ENCODE results near the gene EMILIN3. TPM values are rescaled to one million over a fixed set of nuclear protein-coding genes. Genes with fewer than 3 reads are reported as not detected.
"Not testable (repeated sequence)": the region's sequence is repeated elsewhere in the genome, so short reads cannot be mapped to it uniquely, and the experiment has no call there.

The EMILIN3 gene
- total RNA-seq, 1 donor from 2014 or later = 0.40 TPM

DNA sequence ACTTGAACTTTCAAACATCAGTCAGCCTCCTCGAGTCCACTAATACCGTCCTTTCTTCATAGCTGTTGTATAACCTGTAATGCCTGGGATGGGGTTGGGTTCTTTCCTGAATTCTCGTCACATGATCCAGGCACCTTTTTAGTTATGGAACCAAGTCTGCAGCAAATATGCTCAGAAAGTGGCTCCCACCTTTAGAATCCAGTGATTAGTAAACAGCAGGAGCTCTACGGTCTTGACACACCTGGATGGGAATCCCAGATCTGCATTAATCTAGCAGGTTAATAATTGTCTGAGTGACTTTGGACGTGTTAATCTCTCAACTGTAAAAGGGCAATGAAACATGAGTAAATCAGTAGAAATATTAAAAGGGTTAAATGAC lies 48.4 kb downstream of the EMILIN3 start:
- H3K4me3 ChIP-seq (ENCODE audit: low read depth, low read length) = peak overlapping the region; percentile 92
- peak; percentile 59 for DNase-seq (ENCODE audit: low read depth)
- TF ChIP-seq, protein P1, sequence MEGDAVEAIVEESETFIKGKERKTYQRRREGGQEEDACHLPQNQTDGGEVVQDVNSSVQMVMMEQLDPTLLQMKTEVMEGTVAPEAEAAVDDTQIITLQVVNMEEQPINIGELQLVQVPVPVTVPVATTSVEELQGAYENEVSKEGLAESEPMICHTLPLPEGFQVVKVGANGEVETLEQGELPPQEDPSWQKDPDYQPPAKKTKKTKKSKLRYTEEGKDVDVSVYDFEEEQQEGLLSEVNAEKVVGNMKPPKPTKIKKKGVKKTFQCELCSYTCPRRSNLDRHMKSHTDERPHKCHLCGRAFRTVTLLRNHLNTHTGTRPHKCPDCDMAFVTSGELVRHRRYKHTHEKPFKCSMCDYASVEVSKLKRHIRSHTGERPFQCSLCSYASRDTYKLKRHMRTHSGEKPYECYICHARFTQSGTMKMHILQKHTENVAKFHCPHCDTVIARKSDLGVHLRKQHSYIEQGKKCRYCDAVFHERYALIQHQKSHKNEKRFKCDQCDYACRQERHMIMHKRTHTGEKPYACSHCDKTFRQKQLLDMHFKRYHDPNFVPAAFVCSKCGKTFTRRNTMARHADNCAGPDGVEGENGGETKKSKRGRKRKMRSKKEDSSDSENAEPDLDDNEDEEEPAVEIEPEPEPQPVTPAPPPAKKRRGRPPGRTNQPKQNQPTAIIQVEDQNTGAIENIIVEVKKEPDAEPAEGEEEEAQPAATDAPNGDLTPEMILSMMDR (conservative IDR thresholded peaks at IDR 0.05; ENCODE audit: low read depth, low read length) = no peak

DNA sequence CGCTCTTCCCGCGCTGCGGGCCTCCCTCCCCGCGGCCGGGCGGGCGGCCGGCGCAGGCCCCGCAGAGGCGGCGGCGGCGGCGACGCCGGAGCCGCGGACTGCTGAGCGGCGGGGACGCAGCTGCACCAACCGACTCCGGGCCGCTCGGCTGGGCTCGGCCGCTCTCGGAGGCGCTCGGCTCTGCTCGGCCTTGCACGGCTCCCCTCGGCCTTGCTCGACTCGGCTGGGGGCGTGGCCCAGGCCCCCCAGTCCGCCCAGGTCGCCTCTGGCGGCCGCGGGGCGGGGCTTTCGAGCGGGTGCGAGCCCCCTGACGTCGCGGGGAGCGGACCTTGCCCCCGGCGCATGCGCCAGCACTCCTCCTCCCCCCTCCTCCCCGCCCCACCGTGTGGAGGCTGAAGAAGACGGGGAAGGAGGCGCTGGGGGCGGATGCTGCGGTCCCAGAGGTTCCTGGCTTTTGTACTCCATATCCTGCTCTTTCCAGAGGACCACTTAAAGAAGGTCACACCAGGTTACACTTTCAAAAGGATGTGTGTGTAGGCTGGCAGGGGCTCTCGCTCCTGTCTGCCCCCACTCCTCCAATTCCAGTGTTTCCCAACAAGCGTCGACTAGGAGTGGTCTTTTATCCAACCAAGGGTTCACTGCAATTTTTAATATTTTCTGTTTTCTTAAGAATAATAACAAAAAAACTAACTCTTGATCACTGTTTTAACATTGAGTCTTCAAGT lies 48.9 kb downstream of the EMILIN3 start, which contains the start of gene ZHX3:
TSS of gene ZHX3 (minus strand) at position 186 of the 725 bp plus-strand sequence. CDS start 112,815 bp downstream, outside the sequence.
- no peak for DNase-seq (ENCODE audit: low read depth)
- peak within 1 kb of the TSS; percentile 92 for H3K4me3 ChIP-seq (ENCODE audit: low read depth, low read length)
- TF ChIP-seq, protein P1 (conservative IDR thresholded peaks at IDR 0.05; ENCODE audit: low read depth, low read length) = no peak

DNA sequence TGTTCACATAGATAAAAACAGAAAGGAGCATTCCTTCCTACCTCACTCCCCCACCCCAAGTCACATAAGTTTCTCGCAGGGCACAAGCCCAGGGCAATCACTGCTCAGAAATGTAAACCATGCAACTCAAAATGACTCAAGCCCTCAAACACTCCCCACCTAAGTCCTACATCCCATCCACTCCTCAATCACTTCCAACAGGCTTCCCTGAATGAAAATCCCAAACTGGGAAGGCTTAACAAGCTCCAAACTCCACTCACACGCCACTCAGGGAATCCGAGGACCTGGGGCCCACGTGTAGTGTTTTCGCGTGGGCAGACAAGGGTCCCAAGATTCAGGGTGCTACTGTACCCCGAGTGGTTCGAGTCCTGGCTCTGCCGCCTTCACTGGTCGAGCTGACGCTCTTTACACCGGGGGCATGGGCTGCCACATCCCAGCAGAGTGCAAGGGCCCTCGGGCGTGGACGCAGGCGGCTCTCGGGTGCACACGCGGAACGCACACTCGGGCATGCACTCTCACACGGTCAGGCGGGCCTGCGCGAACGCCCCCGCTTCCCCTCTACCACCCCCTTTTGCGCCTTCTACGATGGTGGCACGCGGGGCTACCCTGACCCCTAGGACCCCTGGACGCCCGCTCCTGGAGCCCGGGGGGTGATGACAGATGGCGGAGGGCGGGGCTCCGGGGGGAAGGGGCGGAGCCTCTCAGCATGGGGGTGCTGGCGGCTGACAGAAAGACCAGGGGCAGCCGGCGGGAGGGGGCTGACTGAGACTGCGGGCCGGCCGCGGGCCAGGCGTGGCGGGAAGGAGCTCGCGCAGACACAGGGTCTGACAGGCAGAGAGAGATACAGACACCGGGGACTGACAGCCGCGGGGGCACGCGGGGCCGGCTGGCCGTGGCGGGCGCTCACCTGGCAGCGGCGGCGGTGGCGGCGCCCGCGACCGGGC lies 49.7 kb downstream of the EMILIN3 start:
- peak; percentile 61 for DNase-seq (ENCODE audit: low read depth)
- TF ChIP-seq, protein P1 (conservative IDR thresholded peaks at IDR 0.05; ENCODE audit: low read depth, low read length) = no peak
- H3K4me3 ChIP-seq (ENCODE audit: low read depth, low read length) = peak overlapping the region; percentile 92

DNA sequence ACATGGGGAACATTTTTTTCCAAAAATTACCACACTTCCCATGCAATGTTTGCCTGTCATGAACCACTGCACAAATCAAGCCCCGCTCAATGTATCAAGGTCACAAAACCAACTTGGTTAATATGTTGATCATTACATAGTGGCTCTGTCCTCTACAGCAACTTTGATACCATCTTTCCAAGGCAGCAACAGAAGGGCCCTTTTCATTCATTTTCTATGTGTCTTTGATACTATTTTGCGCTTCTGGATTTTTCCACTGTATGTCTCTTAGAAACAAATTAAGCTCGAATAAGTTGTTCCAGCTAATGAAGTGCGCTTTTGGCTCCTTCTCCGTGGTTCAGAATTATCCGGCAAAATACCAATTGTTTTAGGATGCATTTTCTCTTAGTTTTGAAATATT lies 50.6 kb downstream of the EMILIN3 start:
- no peak for DNase-seq (ENCODE audit: low read depth)
- peak overlapping the region; percentile 92 for H3K4me3 ChIP-seq (ENCODE audit: low read depth, low read length)
- TF ChIP-seq, protein P1 (conservative IDR thresholded peaks at IDR 0.05; ENCODE audit: low read depth, low read length) = no peak

DNA sequence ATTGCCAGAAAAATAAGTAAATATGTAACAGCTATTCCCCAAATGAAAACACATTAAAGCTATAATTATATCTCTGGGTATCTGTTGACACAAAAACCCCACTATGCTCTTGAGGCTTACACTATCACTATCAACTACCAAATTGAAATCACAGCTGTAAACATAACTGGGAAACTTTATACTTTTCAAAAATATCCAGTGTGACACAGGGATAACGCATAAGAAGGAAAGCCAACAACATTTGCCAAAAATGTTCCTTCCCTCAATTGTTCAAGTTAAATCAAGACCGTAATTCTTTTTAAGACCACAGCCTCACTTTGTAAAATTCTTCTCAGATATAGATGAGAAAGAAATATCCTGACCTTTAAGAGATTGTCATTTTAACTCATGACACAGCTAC lies 52.2 kb downstream of the EMILIN3 start:
- H3K4me3 ChIP-seq (ENCODE audit: low read depth, low read length) = peak overlapping the region; percentile 92
- no peak for DNase-seq (ENCODE audit: low read depth)
- TF ChIP-seq, protein P1 (conservative IDR thresholded peaks at IDR 0.05; ENCODE audit: low read depth, low read length) = no peak

DNA sequence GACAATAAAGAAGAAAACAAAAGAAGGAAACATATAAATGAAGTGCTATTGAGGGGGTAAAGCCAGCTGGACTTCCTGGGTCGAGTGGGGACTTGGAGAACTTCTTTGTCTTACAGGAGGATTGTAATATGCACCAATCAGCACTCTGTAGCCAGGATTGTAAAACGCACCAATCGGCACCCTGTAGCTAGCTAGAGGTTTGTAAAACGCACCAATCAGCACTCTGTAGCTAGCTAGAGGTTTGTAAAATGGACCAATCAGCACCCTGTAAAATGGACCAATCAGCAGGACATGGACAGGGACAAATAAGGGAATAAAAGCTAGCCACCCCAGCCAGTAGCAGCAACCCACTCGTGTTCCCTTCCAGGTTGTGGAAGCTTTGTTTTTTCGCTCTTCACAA lies 54.6 kb downstream of the EMILIN3 start:
- not testable (repeated sequence) for H3K4me3 ChIP-seq (ENCODE audit: low read depth, low read length); DNase-seq (ENCODE audit: low read depth)

Other genes starting within 250 kb of the EMILIN3 start
- 57.9 and 87.5 TPM in 2 replicates for gene PLCG1, start 229.3 kb downstream of the EMILIN3 start, total RNA-seq
- 13.4 and 36.1 TPM in 2 replicates for gene ZHX3, start 49.1 kb downstream of the EMILIN3 start, total RNA-seq
- gene LPIN3, start 26.0 kb downstream of the EMILIN3 start, total RNA-seq = 9.3 and 17.8 TPM in 2 replicates